GM19455 (cell line): ENCODE data around the gene STX18.

ENCODE experiments used
- ATAC-seq: cut with Tn5 transposase; IDR thresholded peaks from one replicate; pipeline ENCODE4 v1.9.1; 2021; ENCODE audit not compliant: unreplicated experiment

Gene STX18

GRCh38 chr4:4386296-4386735 is 155.5 kb downstream of the STX18 start:
- no peak for ATAC-seq

GRCh38 chr4:4385729-4386295 is 156.0 kb downstream of the STX18 start:
- no peak for ATAC-seq

GRCh38 chr4:4384837-4385236 is 157.0 kb downstream of the STX18 start:
- ATAC-seq = no peak

GRCh38 chr4:4383085-4383484 is 158.8 kb downstream of the STX18 start:
- no peak for ATAC-seq

GRCh38 chr4:4379540-4380087 is 162.2 kb downstream of the STX18 start:
- no peak for ATAC-seq

- ATAC-seq = no peak
Measured at GRCh38 chr4:4377732-4378460, 164.0 kb downstream of the STX18 start.

GRCh38 chr4:4377191-4377590 is 164.7 kb downstream of the STX18 start:
- ATAC-seq = no peak

GRCh38 chr4:4376074-4376473 is 165.8 kb downstream of the STX18 start:
- ATAC-seq = no peak

GRCh38 chr4:4374388-4375098 is 167.3 kb downstream of the STX18 start:
- no peak for ATAC-seq
